ENCODE measurements around the gene RABGAP1.

RABGAP1 gene

GRCh38 chr9:123081824-123082223, 141.0 kb downstream of the RABGAP1 start:
- peak in 1 of 2 donors; percentile 5 for DNase-seq (ENCODE audit: low read depth in 2 of 2)

- DNase-seq (ENCODE audit: low read depth in 2 of 2), result no peak
These were observed 142.9 kb downstream of the RABGAP1 start for GRCh38 chr9:123083680-123084079.

- DNase-seq (ENCODE audit: low read depth in 2 of 2), result no peak
These were observed 143.4 kb downstream of the RABGAP1 start for GRCh38 chr9:123084256-123084655.

GRCh38 chr9:123085916-123086315, 145.1 kb downstream of the RABGAP1 start:
- DNase-seq (ENCODE audit: low read depth in 2 of 2), result no peak

GRCh38 chr9:123087359-123087888, 146.6 kb downstream of the RABGAP1 start:
- DNase-seq (ENCODE audit: low read depth in 2 of 2), result no peak

GRCh38 chr9:123089040-123089439, 148.2 kb downstream of the RABGAP1 start:
- no peak for DNase-seq (ENCODE audit: low read depth in 2 of 2)

- no peak for DNase-seq (ENCODE audit: low read depth in 2 of 2)
These were observed 149.0 kb downstream of the RABGAP1 start for GRCh38 chr9:123089790-123090189.

- no peak for DNase-seq (ENCODE audit: low read depth in 2 of 2)
These were observed 149.5 kb downstream of the RABGAP1 start for GRCh38 chr9:123090198-123090896.

GRCh38 chr9:123090956-123091355, 150.1 kb downstream of the RABGAP1 start:
- DNase-seq (ENCODE audit: low read depth in 2 of 2), result no peak

- no peak for DNase-seq (ENCODE audit: low read depth in 2 of 2)
These were observed 150.6 kb downstream of the RABGAP1 start for GRCh38 chr9:123091459-123091858.

- DNase-seq (ENCODE audit: low read depth in 2 of 2), result no peak
These were observed 152.3 kb downstream of the RABGAP1 start for GRCh38 chr9:123093141-123093540.

- DNase-seq (ENCODE audit: low read depth in 2 of 2), result no peak
These were observed 156.2 kb downstream of the RABGAP1 start for GRCh38 chr9:123096987-123097386.

- DNase-seq (ENCODE audit: low read depth in 2 of 2), result no peak
These were observed 156.7 kb downstream of the RABGAP1 start for GRCh38 chr9:123097430-123098095.

- no peak for DNase-seq (ENCODE audit: low read depth in 2 of 2)
These were observed 157.3 kb downstream of the RABGAP1 start for GRCh38 chr9:123098096-123098459.

GRCh38 chr9:123099042-123099441, 158.2 kb downstream of the RABGAP1 start:
- DNase-seq (ENCODE audit: low read depth in 2 of 2), result no peak

- no peak for DNase-seq (ENCODE audit: low read depth in 2 of 2)
These were observed 158.7 kb downstream of the RABGAP1 start for GRCh38 chr9:123099548-123099947.

GRCh38 chr9:123102375-123103113, 161.7 kb downstream of the RABGAP1 start:
- no peak for DNase-seq (ENCODE audit: low read depth in 2 of 2)

GRCh38 chr9:123104807-123105206, 164.0 kb downstream of the RABGAP1 start:
- no peak for DNase-seq (ENCODE audit: low read depth in 2 of 2)

- DNase-seq (ENCODE audit: low read depth in 2 of 2), result no peak
These were observed 164.7 kb downstream of the RABGAP1 start for GRCh38 chr9:123105490-123105889.

- no peak for DNase-seq (ENCODE audit: low read depth in 2 of 2)
These were observed 166.9 kb downstream of the RABGAP1 start for GRCh38 chr9:123107639-123108285.

- DNase-seq (ENCODE audit: low read depth in 2 of 2), result no peak
These were observed 168.2 kb downstream of the RABGAP1 start for GRCh38 chr9:123108976-123109375.

Data from stimulated activated CD4-positive, alpha-beta T cell treated with anti-CD3 and anti-CD28 coated beads, Interleukin-1b, Interleukin-23, amount 100 ng/mL, for 4 hours (primary cell).